GM12874 (cell line): ENCODE data around the gene IGF1.

Experiments used
- TF ChIP-seq, protein P1 (sequence below): IDR thresholded peaks from 2 replicates; pipeline ENCODE4 v1.5.1; 2011; ENCODE audit warnings: low read depth, mild to moderate bottlenecking, control low read depth, low read length, moderate library complexity; ENCODE audit not compliant: insufficient read depth

IGF1 gene

DNA sequence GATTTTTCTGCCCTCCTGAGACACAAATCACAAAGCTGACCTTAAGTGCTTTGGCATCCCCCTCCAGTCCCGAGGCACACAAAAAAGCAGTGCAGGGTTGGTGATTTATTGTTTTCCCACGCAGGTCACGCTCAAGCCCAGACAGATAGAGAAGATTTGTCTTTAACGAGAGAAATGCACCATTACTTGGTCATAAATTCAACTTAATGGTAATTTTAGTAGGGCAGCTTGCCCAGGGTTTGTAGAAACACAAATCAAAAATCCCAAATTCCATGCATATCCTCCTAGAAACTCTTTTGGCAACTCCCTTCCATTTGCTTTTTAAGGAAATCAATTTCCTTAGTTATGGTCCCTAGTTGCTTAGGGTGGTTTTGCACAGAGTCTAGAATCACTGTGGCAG lies 132.6 kb downstream of the IGF1 start:
- TF ChIP-seq, protein P1, sequence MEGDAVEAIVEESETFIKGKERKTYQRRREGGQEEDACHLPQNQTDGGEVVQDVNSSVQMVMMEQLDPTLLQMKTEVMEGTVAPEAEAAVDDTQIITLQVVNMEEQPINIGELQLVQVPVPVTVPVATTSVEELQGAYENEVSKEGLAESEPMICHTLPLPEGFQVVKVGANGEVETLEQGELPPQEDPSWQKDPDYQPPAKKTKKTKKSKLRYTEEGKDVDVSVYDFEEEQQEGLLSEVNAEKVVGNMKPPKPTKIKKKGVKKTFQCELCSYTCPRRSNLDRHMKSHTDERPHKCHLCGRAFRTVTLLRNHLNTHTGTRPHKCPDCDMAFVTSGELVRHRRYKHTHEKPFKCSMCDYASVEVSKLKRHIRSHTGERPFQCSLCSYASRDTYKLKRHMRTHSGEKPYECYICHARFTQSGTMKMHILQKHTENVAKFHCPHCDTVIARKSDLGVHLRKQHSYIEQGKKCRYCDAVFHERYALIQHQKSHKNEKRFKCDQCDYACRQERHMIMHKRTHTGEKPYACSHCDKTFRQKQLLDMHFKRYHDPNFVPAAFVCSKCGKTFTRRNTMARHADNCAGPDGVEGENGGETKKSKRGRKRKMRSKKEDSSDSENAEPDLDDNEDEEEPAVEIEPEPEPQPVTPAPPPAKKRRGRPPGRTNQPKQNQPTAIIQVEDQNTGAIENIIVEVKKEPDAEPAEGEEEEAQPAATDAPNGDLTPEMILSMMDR = no peak
